ENCODE measurements around the gene DCUN1D2.

Gene DCUN1D2

DNA sequence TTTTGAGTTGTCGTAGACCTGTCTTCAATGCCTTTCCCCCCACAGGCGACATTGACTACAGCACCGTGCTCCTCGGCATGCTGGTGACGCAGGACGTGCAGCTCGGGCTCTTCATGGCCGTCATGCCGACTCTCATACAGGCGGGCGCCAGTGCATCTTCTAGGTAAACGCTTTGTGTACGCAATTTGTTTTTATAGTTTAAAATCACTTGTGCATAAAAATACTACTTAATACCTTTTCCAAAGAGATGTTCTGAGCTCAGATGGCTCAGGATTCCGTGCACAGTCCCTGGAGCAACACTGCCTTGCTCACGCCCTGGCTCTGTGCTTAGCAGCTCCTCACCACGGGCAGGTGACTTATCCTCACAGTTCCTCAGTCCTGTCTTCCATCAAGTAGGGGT lies 30.1 kb upstream of the DCUN1D2 start:
- in situ Hi-C loops (cut with MboI; ENCODE audit: low sequenced_read_pairs): no loop called here

DNA sequence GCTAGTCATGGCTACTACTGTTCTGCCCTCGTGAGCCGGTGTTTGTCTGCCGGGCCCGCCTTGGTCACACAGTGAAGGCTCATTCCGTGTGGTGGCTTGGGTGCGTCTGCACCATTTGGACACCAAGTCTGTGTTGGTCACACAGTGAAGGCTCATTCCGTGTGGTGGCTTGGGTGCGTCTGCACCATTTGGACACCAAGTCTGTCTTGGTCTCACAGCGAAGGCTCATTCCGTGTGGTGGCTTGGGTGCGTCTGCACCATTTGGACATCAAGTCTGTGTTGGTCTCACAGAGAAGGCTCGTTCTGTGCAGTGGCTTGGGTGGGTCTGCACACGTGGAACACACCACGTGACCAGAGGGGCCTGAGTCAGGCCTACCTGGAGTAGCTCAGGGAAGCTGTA lies 29.0 kb upstream of the DCUN1D2 start:
- in situ Hi-C loops (cut with MboI; ENCODE audit: low sequenced_read_pairs): no loop called here

DNA sequence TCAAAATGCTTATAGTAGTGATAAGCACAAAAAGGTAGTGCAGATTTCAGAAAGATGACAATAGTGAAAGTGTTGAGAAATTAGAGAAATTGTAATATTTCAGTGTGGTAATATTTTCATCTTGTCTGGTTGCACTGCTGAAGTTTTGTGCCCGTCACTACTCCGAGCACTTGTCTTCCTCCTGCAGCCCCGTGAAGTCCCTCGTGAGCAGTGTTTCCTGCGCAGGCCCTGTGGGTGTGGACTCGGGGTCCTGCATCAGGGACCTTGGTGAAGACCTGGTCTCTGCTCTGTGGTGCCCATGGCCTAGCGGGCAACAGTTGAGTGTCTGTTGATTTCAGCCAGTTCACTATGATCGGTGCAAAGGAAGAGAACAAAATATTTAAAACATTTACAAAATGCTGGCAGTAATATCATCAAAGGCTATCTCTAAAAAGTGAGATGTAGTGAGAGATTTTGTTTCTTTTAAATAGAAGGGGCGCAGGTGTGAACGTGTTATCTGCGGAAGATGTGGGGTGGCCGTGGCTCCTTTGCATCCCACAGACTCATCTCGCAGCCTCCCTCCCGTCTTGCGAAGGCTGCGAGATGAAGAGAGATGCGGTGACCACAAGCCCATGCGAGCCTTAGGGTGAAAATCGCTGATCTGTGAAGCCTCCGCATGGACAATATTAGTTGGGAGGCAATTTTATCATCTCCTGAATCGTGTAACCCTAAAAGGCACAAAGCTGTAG lies 27.7 kb upstream of the DCUN1D2 start:
- in situ Hi-C loops (cut with MboI; ENCODE audit: low sequenced_read_pairs): no loop called here

DNA sequence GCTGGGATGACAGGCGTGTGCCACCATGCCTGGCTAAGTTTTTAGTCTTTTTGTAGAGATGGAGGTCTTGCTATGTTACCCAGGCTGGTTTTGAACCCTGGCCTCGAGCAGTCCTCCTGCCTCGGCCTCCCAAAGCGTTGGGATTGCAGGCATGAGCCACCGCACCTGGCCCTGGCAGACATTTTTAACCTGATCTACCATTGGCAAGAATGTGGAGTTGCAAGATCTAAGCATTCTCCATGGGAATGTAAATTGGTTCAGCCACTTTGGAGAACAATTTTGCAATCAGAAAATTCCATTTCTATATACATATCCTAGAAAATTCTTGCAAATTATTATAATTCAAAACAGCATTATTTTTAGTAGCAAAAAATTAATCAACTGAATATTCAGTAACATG lies 24.3 kb upstream of the DCUN1D2 start:
- in situ Hi-C loops (cut with MboI; ENCODE audit: low sequenced_read_pairs): no loop called here

DNA sequence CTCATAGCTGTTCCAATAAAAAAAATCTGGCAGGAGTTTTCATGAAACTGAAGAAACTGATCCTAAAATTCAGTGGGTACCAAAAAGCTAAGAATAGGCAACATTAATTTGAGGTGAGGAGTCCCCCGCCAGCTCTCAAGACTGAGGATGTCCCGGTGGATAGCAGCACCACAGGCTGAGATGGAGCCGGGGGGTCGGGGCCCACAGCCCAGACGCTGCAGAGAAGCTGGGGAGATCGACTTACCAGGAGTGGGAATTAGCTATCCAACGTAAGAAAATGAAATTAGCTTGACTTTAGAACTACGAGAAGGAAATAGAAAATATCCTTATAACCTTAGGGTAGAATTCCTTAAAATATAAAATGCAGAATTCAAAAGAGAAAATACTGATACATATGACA lies 23.2 kb upstream of the DCUN1D2 start:
- in situ Hi-C loops (cut with MboI; ENCODE audit: low sequenced_read_pairs): no loop called here

DNA sequence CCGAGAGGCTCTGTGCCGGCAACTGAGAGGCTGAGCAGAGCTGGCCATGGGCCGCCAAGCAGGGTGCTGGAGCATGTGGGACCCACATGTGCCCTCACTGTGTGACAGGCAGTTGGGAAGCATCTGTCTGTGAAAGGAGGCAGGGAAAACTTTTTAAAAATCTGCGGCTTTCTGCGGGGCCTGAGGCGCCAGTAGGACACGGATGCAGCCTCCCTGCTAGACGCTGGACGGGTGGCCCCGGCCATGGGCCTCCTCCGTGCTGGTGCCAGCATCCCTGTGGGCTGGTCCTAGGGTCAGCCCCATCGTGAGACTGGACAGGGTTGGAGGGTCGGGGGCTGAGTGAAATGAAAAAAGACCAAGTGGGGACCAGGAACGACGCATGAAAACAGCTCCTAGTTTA lies 20.9 kb upstream of the DCUN1D2 start:
- in situ Hi-C loops (cut with MboI; ENCODE audit: low sequenced_read_pairs): no loop called here

DNA sequence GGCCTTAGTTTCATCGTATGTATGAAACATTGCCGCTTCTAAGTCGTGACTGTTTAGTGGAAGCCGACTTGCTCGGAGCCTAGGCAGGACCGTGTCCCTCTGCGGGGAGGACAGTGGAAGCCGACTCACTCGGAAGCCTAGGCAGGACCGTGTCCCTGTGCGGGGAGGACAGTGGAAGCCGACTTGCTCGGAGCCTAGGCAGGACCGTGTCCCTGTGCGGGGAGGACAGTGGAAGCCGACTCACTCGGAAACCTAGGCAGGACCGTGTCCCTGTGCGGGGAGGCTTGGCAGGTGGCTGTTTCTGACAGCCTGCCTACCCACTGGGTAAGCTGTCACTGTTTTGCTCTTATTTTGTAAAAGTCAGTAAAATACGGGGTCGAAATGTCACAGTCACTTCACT lies 20.4 kb upstream of the DCUN1D2 start:
- in situ Hi-C loops (cut with MboI; ENCODE audit: low sequenced_read_pairs): no loop called here

DNA sequence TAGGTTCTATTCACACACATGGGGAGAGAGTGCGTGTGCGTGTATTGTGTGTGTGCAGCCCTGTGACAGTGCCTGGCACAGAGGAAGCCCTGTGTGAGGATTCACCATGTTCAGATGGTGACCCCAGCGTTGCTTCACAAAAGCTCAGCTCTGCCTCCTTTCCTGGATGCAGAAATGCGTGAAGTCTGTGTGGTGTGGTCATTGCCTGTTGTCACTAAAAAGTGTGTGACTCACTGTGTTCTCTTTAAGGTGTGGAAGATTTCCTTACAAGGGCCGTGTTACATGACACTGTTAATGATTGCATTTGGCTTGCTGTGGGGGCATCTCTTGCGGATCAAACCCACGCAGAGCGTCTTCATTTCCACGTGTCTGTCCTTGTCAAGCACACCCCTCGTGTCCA lies 19.5 kb upstream of the DCUN1D2 start:
- in situ Hi-C loops (cut with MboI; ENCODE audit: low sequenced_read_pairs): no loop called here

DNA sequence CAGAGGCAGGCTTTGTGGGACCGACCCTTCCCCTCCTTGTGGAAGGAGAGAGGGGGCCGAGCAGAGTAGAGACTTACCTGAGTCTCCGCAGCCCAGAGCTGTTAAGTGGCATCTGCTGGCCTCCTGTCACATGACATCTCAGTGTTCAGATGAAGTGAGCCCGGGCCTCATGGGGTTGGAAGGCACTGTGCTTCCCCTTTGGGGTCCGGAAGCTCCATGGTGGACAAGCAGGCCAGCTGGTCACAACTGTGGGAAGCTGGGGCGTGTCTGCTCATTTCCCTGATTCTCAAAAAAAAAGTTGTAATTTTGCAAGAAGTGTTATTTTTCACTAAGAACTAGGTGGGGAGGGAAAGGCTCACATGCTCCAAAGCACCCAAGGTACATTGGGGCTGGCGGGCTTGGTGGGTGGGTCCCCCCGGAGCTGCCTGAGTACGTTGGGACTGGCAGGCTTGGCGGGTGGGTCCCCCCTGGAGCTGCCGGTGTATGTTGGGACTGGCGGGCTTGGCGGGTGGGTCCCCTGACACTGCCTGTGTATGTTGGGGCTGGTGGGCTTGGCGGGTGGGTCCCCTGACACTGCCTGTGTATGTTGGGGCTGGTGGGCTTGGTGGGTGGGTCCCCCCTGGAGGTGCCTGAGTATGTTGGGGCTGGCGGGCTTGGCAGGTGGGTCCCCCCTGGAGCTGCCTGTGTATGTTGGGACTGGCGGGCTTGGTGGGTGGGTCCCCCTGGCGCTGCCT lies 18.2 kb upstream of the DCUN1D2 start:
- in situ Hi-C loops (cut with MboI; ENCODE audit: low sequenced_read_pairs): no loop called here

DNA sequence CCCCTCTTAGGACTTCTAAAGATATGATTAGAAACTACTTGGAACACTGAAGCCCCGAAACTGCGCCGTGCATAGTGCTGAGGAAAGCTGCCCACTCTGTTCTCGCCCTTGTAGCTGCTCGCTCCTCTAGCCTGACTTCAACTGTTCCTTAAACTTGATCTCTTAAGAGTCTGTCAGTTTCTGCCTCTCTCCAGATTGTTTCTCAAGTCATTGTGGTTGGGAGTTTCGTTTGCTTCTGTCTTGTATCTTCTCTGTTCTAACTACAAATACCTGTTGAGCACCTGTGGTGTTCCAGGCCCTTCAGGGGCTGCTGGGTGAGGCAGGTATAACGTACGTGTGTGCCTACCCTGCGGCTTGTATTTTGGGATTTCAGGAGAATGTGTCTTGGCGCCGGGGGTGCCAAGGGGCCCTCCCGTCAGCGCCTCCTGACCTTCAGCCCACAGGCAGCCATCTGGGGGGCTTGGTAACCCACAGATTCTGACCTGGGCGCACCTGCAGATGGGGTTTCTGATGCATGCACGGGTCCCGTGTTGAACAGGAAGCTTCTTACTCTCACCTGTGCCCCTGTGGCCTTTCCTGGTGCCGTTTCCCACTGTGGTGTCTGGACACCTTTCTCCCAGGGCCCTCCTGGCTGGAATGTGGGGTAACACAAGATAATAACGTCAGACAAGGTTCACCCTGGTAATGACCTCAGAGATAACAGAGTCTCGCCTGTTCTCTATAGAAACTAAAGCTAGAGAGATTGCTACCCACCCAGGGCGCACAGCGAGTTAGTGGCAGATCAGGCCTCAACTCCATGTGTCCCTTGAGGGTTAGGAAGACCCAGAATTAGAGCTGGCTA lies 17.2 kb upstream of the DCUN1D2 start:
- in situ Hi-C loops (cut with MboI; ENCODE audit: low sequenced_read_pairs): no loop called here

DNA sequence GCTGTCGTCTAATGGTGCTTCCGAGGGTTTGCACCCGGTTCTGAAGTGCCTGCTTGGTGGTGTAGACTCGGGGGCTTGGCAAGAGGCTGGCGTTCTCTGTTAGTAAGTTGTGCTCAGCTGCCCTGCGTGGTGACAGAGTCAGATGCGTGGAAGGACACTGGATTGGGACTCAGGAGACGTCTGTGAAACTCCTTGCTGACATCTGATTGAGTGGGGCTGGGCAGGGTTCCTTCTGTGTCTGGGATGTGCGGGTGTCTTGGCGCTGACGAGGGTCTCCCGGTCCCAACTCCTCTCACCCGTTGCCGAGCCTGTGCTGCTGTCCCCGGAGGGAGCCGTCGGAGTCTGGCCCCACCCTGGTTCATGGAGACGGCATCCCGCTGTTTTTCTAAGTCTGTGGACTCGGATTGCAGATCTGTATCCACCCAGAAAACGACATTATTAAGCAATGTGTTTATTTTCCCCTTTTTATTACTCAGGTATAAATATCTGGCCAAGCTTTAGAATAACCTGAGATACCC lies 16.4 kb upstream of the DCUN1D2 start:
- in situ Hi-C loops (cut with MboI; ENCODE audit: low sequenced_read_pairs): no loop called here

DNA sequence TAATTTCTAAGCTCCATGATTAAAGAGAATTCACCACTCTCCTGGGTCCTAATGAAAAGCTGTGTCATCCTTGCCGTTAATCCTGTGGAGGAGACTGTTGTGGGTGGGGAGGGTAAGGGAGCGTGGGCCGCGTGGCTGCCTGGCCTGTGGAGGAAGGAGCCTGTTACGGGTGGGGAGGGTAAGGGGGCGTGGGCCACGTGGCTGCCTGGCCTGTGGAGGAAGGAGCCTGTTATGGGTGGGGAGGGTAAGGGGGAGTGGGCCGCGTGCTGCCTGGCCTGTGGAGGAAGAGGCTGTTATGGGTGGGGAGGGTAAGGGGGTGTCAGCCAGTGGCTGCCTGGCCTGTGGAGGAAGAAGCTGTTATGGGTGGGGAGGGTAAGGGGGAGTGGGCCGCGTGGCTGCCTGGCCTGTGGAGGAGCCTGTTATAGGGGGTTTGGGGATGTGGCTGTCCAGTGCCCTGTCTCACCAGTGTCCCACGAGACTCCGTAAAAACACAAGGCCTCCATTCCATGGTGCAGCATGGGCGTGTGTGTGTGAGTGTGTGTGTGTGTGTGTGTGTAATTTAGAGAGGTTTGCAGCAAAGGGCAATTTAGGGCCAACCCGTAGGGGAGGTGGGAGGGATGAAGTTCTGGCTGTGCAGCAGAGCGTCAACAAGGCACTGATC lies 15.6 kb upstream of the DCUN1D2 start:
- in situ Hi-C loops (cut with MboI; ENCODE audit: low sequenced_read_pairs): no loop called here

DNA sequence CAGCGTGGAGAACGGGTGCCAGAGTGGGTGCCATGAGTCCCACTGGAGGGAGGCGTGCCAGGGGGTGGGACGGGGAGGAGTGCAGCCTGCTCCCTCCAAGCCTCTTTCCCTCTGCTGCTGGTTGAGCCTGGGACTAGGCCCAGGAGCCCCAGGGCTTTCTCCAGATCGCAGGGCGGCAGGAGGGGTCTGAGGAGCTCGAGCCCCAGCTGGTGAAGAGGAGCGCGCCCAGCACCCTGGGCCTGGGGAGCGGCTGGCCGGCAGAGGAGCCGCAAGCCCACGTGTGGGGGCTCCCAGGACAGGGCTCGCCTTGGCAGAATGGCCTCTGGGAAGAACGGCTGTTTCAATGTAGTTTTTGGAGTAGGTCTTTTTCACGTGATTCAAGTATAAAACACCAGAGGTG lies 12.2 kb upstream of the DCUN1D2 start:
- in situ Hi-C loops (cut with MboI; ENCODE audit: low sequenced_read_pairs): no loop called here

DNA sequence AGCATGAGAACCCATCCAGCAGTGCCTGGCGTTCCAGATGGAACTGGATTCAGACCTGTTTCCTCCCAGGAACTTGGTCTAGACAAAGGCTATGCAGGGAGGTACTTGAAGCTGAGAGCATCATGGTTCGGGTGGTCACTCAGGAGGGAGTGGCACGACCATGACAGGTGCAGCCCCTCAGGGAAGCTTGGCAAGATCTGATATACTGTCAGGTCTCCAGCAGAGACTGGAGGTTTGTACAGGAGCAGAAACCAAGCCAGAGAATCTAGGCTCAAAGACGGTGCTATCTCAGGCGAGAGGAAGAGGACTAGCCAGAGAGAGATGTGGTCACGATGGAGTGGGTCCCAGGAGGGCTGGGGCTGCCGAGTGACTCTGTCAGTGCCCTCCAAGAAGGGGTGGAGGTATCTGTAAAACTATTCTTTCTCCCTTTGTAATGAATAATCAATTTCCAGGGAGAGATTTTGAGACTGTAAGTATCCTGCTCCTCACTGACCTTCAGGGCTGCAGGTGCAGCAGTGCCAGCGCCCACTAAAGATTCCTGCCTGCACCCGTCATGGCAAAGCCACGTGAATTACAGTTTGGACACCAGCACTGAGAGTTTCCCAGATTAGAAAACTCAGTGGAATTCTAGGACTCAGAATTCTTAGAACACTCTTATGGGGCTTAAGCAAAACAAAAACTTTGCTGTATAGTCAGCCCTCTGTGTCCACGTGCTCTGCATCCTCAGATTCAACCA lies 10.2 kb upstream of the DCUN1D2 start:
- in situ Hi-C loops (cut with MboI; ENCODE audit: low sequenced_read_pairs): no loop called here

DNA sequence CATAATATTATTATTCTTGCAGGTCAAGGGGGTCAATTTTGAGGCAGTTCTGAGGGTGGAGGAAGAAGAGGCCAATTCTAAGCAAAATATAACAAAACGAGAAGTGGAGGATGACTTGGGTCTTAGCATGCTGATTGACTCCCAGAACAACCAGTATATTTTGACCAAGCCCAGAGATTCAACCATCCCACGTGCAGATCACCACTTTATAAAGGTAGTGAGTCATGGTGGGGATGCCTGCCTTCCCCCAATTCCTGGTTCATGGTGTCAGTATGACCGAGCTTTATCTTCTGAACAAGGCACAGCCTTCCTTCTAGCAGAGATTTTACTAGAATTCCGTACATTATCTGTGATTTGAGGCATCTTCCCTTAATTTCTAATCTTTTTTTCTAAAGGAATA lies 9.4 kb upstream of the DCUN1D2 start:
- in situ Hi-C loops (cut with MboI; ENCODE audit: low sequenced_read_pairs): no loop called here

DNA sequence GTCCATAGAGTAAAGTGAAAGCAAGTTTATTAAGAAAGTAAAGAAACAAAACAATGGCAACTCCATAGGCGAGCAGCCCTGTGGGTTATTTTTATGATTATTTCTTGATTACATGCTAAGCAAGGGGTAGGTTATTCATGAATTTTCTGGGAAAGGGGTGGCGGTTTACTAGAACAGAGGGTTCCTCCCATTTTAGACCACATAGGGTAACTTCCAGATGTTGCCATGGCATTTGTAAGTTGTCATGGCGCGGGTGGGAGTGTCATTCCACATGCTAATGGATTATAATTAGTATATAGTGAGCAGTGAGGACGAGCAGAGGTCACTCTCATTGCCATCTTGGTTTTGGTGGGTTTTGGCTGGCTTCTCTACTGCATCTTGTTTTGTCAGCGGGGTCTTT lies 8.4 kb upstream of the DCUN1D2 start:
- in situ Hi-C loops (cut with MboI; ENCODE audit: low sequenced_read_pairs): no loop called here

DNA sequence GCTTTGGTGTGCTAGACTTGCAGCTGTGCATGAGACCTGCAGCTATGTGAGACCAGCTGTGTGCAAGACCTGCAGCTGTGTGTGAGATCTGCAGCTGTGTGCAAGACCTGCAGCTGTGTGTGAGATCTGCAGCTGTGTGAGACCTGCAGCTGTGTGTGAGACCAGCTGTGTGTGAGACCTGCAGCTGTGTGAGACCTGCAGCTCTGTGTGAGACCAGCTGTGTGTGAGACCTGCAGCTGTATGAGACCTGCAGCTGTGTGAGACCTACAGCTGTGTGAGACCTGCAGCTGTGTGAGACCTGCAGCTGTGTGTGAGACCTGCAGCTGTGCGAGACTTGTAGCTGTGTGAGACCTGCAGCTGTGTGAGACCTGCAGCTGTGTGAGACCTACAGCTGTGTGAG lies 6.7 kb upstream of the DCUN1D2 start:
- in situ Hi-C loops (cut with MboI; ENCODE audit: low sequenced_read_pairs): no loop called here

DNA sequence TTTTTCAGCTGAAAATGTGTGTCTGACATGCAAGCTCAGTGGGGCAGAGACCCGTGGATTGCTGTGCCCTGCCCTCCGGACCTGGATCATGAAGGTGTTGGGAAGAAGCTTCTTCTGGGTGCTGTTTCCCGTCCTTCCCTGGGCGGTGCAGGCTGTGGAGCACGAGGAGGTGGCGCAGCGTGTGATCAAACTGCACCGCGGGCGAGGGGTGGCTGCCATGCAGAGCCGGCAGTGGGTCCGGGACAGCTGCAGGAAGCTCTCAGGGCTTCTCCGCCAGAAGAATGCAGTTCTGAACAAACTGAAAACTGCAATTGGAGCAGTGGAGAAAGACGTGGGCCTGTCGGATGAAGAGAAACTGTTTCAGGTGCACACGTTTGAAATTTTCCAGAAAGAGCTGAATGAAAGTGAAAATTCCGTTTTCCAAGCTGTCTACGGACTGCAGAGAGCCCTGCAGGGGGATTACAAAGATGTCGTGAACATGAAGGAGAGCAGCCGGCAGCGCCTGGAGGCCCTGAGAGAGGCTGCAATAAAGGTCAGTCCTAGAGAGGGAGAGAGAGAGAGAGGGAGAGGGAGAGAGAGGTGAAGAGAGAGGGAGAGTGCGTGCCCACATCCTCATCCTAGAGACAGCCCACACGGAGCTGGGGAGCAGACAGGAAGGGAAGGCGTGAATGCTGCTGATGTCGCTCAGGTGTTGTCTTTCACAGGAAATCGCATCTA lies 5.1 kb upstream of the DCUN1D2 start:
- in situ Hi-C loops (cut with MboI; ENCODE audit: low sequenced_read_pairs): no loop called here

DNA sequence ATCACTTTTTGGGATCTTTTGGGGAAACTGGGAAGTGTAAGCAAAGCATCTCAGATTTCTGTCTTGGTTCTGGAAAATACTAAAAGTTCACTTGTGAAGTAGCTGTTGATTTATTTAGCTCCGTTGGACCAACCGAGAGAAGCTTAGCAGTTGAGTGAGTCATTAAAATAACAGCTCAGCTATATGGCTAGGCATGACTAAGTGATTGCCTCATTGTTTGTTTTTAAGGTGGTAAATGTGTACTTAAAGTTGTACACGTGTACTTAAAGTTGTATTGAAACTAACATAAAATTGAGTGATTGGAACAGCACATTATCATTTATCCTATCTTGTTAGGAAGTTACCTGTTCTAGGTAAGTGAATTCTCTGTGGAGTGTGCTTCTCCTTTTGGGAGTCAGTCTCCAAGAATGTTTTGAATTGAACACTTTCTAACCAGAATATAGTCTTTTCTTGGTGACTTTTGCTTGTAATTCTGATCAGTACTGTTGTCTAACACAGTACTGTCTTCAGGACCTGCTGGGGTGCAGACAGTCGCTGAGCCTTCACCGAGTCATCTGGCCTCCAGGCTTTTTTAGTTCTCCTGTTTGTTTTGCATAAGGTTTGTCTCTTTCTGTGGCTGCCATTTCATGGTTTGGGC lies 2.9 kb upstream of the DCUN1D2 start:
- in situ Hi-C loops (cut with MboI; ENCODE audit: low sequenced_read_pairs): no loop called here

Measured in HL-60/S4 (cell line).